K562 (cell line): ENCODE results near the gene TBC1D17. TPM values are rescaled to one million over a fixed set of nuclear protein-coding genes. Genes with fewer than 3 reads are reported as not detected.
A peak's percentile ranks its signal among the peaks of the same experiment; 100 is the strongest.

Experiments used
- BRF2 ChIP-seq: IDR thresholded peaks from 3 replicates; pipeline ENCODE4 v1.6.1; 2011; ENCODE audit warnings: borderline replicate concordance, mild to moderate bottlenecking; ENCODE audit not compliant: insufficient read length, insufficient read depth
- CCNT2 ChIP-seq: IDR thresholded peaks from 2 replicates; pipeline ENCODE4 v1.6.1; 2011; ENCODE audit warnings: borderline replicate concordance, low read depth, mild to moderate bottlenecking, moderate library complexity, mixed read lengths, low read length; ENCODE audit not compliant: insufficient read length; ENCODE audit errors: extremely low read depth
- DNMT1 ChIP-seq: fragments of 450-650 bp; IDR thresholded peaks from 2 replicates; pipeline ENCODE4 v1.6.1; 2016; ENCODE audit warnings: antibody characterized with exemption, mild to moderate bottlenecking
- EP400 ChIP-seq: fragments of 450-650 bp; IDR thresholded peaks from 2 replicates; pipeline ENCODE4 v1.6.1; 2017; ENCODE audit warnings: antibody characterized with exemption, mild to moderate bottlenecking, moderate library complexity
- IFI16 ChIP-seq: fragments of 250-450 bp; sonication (Bioruptor Pico); IDR thresholded peaks from 2 replicates; pipeline ENCODE4 v2.1.2; 2022; ENCODE audit warnings: mild to moderate bottlenecking, inconsistent platforms
- IRF9 ChIP-seq: fragments of 450-650 bp; IDR thresholded peaks from 2 replicates; pipeline ENCODE4 v1.6.1; 2016; ENCODE audit warnings: missing biosample characterization, missing genetic modification characterization
- NR2F6 ChIP-seq: fragments of 450-650 bp; formaldehyde crosslinking; IDR thresholded peaks from 2 replicates; pipeline ENCODE4 v1.4.0; 2020; ENCODE audit warnings: mild to moderate bottlenecking
- RBM15 ChIP-seq: fragments of 200-400 bp; formaldehyde crosslinking; IDR thresholded peaks from 2 replicates; pipeline ENCODE4 v1.6.1; 2018; ENCODE audit warnings: mild to moderate bottlenecking, low read length, moderate library complexity; ENCODE audit not compliant: insufficient read depth
- SMARCE1 ChIP-seq: fragments of 450-650 bp; IDR thresholded peaks from 2 replicates; pipeline ENCODE4 v1.7.1; 2016; ENCODE audit warnings: mild to moderate bottlenecking
- SOX6 ChIP-seq: fragments of 450-650 bp; IDR thresholded peaks from 2 replicates; pipeline ENCODE4 v1.6.1; 2014; ENCODE audit warnings: mild to moderate bottlenecking
- TFAP4 ChIP-seq: sonication (generic); formaldehyde crosslinking; IDR thresholded peaks from 2 replicates; pipeline ENCODE4 v1.8.0; 2022; ENCODE audit warnings: missing genetic modification reagents, mild to moderate bottlenecking, moderate library complexity, borderline replicate concordance
- ZBTB7A ChIP-seq: IDR thresholded peaks from 2 replicates; pipeline ENCODE4 v1.6.1; 2011; ENCODE audit warnings: low read depth, mild to moderate bottlenecking, low read length, moderate library complexity, borderline replicate concordance; ENCODE audit not compliant: control insufficient read depth
- ZEB2 ChIP-seq: fragments of 450-650 bp; IDR thresholded peaks from 2 replicates; pipeline ENCODE4 v1.6.1; 2016
- ZHX1 ChIP-seq: fragments of 150-350 bp; conservative IDR thresholded peaks from 2 replicates; pipeline ENCODE4 v1.6.1; 2014; ENCODE audit warnings: low read length
- ZNF354B ChIP-seq: fragments of 250-450 bp; sonication (Bioruptor Pico); IDR thresholded peaks from 2 replicates; pipeline ENCODE4 v1.4.0; 2020
- polyA plus RNA-seq, 8 experiments: library from polyadenylated mRNA; depleted of rRNA in 4 of 8; stranded (reverse) in 5 of 8; unstranded in 3 of 8; fragments of >200 nt; fragmentation: Nextera tagmentation in 2 of 8; fragmentation: Illumina TruSeq in 1 of 8; extraction: Ambion mirVana in 2 of 8; extraction: Trizol in 1 of 8; gene quantifications; 2 replicates each; pipeline versions ENCODE4 v1.2.1 to v1.2.3, GENCODE V29; 2011 to 2014; ENCODE audit warnings: inconsistent platforms in 1 of 8, missing spikeins in 1 of 8
- total RNA-seq, 7 experiments: library from RNA; depleted of rRNA in 6 of 7; stranded (reverse); fragments of >200 nt in 6 of 7; fragmentation: Illumina TruSeq in 2 of 7; extraction: Trizol in 2 of 7; gene quantifications; 2 replicates each; pipeline versions ENCODE4 v1.2.1 to v1.2.3, GENCODE V29; 2011 to 2021; ENCODE audit warnings: low replicate concordance in 1 of 7
- TF ChIP-seq, protein P1 (sequence below): fragments of 450-650 bp; IDR thresholded peaks from 2 replicates; pipeline ENCODE4 v1.6.1; 2016
- TF ChIP-seq, protein P2 (sequence below): sonication (generic); formaldehyde crosslinking; IDR thresholded peaks from 2 replicates; pipeline ENCODE4 v1.5.0; 2020; ENCODE audit warnings: missing genetic modification reagents
- TF ChIP-seq, protein P3 (sequence below): sonication (generic); formaldehyde crosslinking; IDR thresholded peaks from 2 replicates; pipeline ENCODE4 v1.8.1; 2023; ENCODE audit warnings: mild to moderate bottlenecking, missing genetic modification reagents, moderate library complexity

The TBC1D17 gene
- total and polyA plus RNA-seq, 9 of the 15 experiments (the other 6 are each of a cell fraction or from before 2014, with no cell fraction given) = 0.42 to 16.0 (median 3.8) TPM

DNA sequence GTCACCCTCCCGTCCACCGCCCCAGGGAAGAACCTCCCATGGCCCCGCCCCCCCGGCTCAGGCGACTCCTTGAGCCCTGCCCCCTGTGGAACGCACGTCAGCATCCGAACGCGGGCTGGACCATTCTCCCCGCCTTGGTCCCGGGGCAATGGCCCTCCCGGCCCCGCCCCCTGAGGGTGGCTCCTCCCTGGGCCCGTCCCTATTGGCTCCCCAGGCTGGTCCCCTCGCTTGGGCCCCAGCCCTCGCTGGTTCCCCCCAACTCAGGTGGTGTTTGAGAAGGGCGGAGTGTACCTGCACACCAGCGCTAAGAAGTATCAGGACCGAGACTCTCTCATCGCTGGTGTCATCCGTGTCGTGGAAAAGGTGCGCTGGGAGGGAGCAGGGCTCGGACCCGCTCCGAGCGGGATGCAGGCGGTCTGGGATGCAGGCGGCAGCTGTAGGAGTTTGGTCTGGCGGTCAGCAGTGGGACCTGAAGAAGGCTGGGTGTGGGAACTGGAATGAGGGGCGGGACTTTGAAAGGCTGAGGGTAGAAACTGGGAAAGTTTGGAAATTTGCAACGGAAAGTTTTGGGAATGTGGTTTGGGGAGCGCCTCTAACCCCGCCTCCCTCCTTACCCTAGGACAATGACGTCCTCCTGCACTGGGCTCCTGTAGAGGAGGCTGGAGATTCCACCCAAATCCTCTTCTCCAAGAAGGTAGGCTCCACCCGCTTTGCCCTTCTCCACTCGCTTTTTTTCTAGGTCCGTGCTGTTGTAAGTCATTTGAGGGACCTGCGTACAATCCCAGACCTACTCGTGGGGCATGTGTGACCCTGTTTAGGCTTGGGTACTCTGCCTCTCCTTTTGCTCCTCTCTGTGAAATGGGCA is 609 bp downstream of the TBC1D17 start (continued):
- TF ChIP-seq ZHX1 = no peak
- TF ChIP-seq, protein P1, sequence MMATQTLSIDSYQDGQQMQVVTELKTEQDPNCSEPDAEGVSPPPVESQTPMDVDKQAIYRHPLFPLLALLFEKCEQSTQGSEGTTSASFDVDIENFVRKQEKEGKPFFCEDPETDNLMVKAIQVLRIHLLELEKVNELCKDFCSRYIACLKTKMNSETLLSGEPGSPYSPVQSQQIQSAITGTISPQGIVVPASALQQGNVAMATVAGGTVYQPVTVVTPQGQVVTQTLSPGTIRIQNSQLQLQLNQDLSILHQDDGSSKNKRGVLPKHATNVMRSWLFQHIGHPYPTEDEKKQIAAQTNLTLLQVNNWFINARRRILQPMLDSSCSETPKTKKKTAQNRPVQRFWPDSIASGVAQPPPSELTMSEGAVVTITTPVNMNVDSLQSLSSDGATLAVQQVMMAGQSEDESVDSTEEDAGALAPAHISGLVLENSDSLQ = peak; percentile 50; the same call in 1 of the 2 replicates
- TF ChIP-seq ZNF354B (CRISPR knock-in tag) = no peak
- no peak for TF ChIP-seq TFAP4 (CRISPR knock-in tag)
- TF ChIP-seq ZBTB7A = peak; percentile 11; the same call in 1 of the 2 replicates
- TF ChIP-seq SMARCE1 = no peak
- no peak for TF ChIP-seq IRF9 (tag)
- no peak for TF ChIP-seq SOX6
- TF ChIP-seq CCNT2 = peak; percentile 48
- TF ChIP-seq DNMT1 = no peak
- TF ChIP-seq EP400 = no peak; the same call in 1 of the 2 replicates
- no peak for TF ChIP-seq NR2F6
- TF ChIP-seq RBM15 = no peak
- TF ChIP-seq BRF2 = no peak
- TF ChIP-seq IFI16 = no peak
- peak; percentile 59; the same call in 1 of the 2 replicates for TF ChIP-seq ZEB2
- TF ChIP-seq, protein P2, sequence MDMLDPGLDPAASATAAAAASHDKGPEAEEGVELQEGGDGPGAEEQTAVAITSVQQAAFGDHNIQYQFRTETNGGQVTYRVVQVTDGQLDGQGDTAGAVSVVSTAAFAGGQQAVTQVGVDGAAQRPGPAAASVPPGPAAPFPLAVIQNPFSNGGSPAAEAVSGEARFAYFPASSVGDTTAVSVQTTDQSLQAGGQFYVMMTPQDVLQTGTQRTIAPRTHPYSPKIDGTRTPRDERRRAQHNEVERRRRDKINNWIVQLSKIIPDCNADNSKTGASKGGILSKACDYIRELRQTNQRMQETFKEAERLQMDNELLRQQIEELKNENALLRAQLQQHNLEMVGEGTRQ (CRISPR knock-in tag) = no peak
- TF ChIP-seq, protein P3, sequence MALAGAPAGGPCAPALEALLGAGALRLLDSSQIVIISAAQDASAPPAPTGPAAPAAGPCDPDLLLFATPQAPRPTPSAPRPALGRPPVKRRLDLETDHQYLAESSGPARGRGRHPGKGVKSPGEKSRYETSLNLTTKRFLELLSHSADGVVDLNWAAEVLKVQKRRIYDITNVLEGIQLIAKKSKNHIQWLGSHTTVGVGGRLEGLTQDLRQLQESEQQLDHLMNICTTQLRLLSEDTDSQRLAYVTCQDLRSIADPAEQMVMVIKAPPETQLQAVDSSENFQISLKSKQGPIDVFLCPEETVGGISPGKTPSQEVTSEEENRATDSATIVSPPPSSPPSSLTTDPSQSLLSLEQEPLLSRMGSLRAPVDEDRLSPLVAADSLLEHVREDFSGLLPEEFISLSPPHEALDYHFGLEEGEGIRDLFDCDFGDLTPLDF (CRISPR knock-in tag) = 0 out of 2 replicates have a peak, but pooled peaks have one; percentile 42
